Measurements from ENCODE around the gene CEP170. TPM values are rescaled to one million over a fixed set of nuclear protein-coding genes. Genes with fewer than 3 reads are reported as not detected.

The CEP170 gene
- polyA plus RNA-seq, 2 of the 4 experiments (the other 2 are of a cell fraction): 31.0 to 69.6 TPM

DNA sequence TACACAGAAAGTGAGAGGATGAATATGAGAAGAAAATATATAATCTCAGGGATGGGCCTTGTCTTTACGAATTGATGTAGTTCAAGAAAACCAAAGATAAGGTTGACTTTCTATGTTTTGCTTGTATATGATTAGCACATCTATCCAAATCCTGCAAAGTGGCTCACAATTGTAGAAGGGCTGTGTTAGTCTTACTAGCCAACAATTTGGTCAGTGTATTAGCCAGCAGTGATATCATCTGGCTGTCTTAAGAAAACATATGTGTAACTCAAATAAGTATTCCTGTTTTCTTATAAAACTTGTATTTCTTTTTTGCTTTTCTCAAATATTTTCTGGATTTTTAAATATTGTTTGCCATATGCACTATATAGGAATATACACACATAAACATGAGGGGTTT, 6.3 kb upstream of the CEP170 start:
- H3K9me3 ChIP-seq: no peaks in the 10 kb centered on the region
- DNase-seq (ENCODE audit: low read depth in 1 of 2, low spot score in 1 of 2): no peak
- no peak overlapping the region for H3K4me2 ChIP-seq
- WGBS (ENCODE audit: missing lambda C conversion rate): 97% methylated on average over 1 of the region's 1 CpG
- ATAC-seq: no peak
- ChIA-PET POLR2A (no interaction called here), CTCF (no interaction called here)
- peaks cover 20% of the 10 kb centered on the region for H3K4me1 ChIP-seq
- no peak for TF ChIP-seq MAFK (IDR thresholded peaks at IDR 0.05; ENCODE audit: partially characterized antibody)
- no peak overlapping the region for H3K4me3 ChIP-seq
- FAIRE-seq: no peak
- H3K27ac ChIP-seq: no peak overlapping the region

GRCh38 chr1:243260221-243260880, 5.3 kb upstream of the CEP170 start:
- Histone ChIP-seq H3K9me3 (no peaks in the 10 kb centered on the region), H3K4me1 (peaks cover 17% of the 10 kb centered on the region), H3K4me3 (no peak overlapping the region), H3K4me2 (no peak overlapping the region), H3K27ac (no peak overlapping the region)
- ChIA-PET POLR2A (no interaction called here), CTCF (no interaction called here)
- no peak for FAIRE-seq
- TF ChIP-seq MAFK (IDR thresholded peaks at IDR 0.05; ENCODE audit: partially characterized antibody) (no peak), SMC3 (IDR thresholded peaks at IDR 0.05) (no peak), CHD2 (IDR thresholded peaks at IDR 0.05; ENCODE audit: low read length, partially characterized antibody) (no peak)
- ATAC-seq: no peak
- no peak for DNase-seq (ENCODE audit: low read depth in 1 of 2, low spot score in 1 of 2)
- 59% methylated on average over 4 of the region's 4 CpGs for WGBS (ENCODE audit: missing lambda C conversion rate)

GRCh38 chr1:243258731-243259130, 3.6 kb upstream of the CEP170 start:
- Histone ChIP-seq H3K4me1 (peaks cover 11% of the 10 kb centered on the region), H3K4me2 (no peak overlapping the region), H3K27ac (no peak overlapping the region), H3K4me3 (no peak overlapping the region), H3K9me3 (no peaks in the 10 kb centered on the region)
- TF ChIP-seq CBX2 (IDR thresholded peaks at IDR 0.05; ENCODE audit: borderline replicate concordance, low read depth) (no peak), TFCP2L1 (CRISPR knock-in tag; IDR thresholded peaks at IDR 0.05) (no peak), HOXB13 (CRISPR knock-in tag; IDR thresholded peaks at IDR 0.05; ENCODE audit: low read depth) (no peak), FOSL2 (IDR thresholded peaks at IDR 0.05) (no peak), FOSL2 (CRISPR knock-in tag; IDR thresholded peaks at IDR 0.05) (no peak), USF2 (IDR thresholded peaks at IDR 0.05) (no peak), POLR2A (IDR thresholded peaks at IDR 0.05; ENCODE audit: low read length) (no peak), NFE2L2 (conservative IDR thresholded peaks at IDR 0.05; ENCODE audit: low read length) (no peak), ZNF302 (CRISPR knock-in tag; IDR thresholded peaks at IDR 0.05) (no peak), ZSCAN20 (CRISPR knock-in tag; IDR thresholded peaks at IDR 0.05) (no peak), RARB (CRISPR knock-in tag; IDR thresholded peaks at IDR 0.05) (no peak), FOSB (CRISPR knock-in tag; IDR thresholded peaks at IDR 0.05) (no peak), JUN (IDR thresholded peaks at IDR 0.05) (no peak), CBX8 (IDR thresholded peaks at IDR 0.05) (no peak), CHD4 (IDR thresholded peaks at IDR 0.05; ENCODE audit: borderline replicate concordance) (no peak), ZFP36 (IDR thresholded peaks at IDR 0.05; ENCODE audit: borderline replicate concordance, partially characterized antibody) (no peak), MYC (IDR thresholded peaks at IDR 0.05; ENCODE audit: borderline replicate concordance, low read length) (no peak), ELK1 (IDR thresholded peaks at IDR 0.05; ENCODE audit: low read depth, low read length) (no peak), HDAC2 (IDR thresholded peaks at IDR 0.05) (no peak), MAFK (IDR thresholded peaks at IDR 0.05; ENCODE audit: partially characterized antibody) (no peak)
- TF ChIP-seq, protein P1, sequence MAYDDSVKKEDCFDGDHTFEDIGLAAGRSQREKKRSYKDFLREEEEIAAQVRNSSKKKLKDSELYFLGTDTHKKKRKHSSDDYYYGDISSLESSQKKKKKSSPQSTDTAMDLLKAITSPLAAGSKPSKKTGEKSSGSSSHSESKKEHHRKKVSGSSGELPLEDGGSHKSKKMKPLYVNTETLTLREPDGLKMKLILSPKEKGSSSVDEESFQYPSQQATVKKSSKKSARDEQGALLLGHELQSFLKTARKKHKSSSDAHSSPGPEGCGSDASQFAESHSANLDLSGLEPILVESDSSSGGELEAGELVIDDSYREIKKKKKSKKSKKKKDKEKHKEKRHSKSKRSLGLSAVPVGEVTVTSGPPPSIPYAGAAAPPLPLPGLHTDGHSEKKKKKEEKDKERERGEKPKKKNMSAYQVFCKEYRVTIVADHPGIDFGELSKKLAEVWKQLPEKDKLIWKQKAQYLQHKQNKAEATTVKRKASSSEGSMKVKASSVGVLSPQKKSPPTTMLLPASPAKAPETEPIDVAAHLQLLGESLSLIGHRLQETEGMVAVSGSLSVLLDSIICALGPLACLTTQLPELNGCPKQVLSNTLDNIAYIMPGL (CRISPR knock-in tag; IDR thresholded peaks at IDR 0.05; ENCODE audit: borderline replicate concordance): no peak
- no peak for ATAC-seq
- no peak for DNase-seq (ENCODE audit: low read depth in 1 of 2, low spot score in 1 of 2)
- no peak for FAIRE-seq
- ChIA-PET CTCF (no interaction called here), POLR2A (no interaction called here)
- WGBS (ENCODE audit: missing lambda C conversion rate): 93% methylated on average over 7 of the region's 7 CpGs
